Neutrophil (primary cell): Measurements from ENCODE around the gene XPNPEP2.

ENCODE experiments used
- H3K27ac ChIP-seq: fragments of 200-600 bp; sonication (generic); 2 replicates; pipeline ENCODE4 v1.5.1; 2016; ENCODE audit warnings: mild to moderate bottlenecking, moderate library complexity
- H3K27me3 ChIP-seq: fragments of 200-600 bp; sonication (generic); 2 replicates; pipeline ENCODE4 v1.6.0; 2016; ENCODE audit warnings: mild to moderate bottlenecking
- H3K36me3 ChIP-seq: fragments of 200-600 bp; sonication (generic); 2 replicates; pipeline ENCODE4 v1.5.1; 2017
- H3K4me1 ChIP-seq, 2 experiments: fragments of 200-600 bp in 1 of 2; sonication (generic) in 1 of 2; 1 replicate in 1 of 2; 2 replicates in 1 of 2; pipeline versions ENCODE4 v1.5.1 to v1.6.1; 2013 to 2016; ENCODE audit warnings: low read depth in 1 of 2, low read length in 1 of 2, mild to moderate bottlenecking in 1 of 2, moderate library complexity in 1 of 2; ENCODE audit not compliant: control insufficient read depth in 1 of 2, insufficient read depth in 1 of 2
- H3K4me3 ChIP-seq, 2 experiments: fragments of 200-600 bp in 1 of 2; sonication (generic) in 1 of 2; 1 replicate in 1 of 2; 2 replicates in 1 of 2; pipeline ENCODE4 v1.5.1; 2013 to 2016; ENCODE audit warnings: low read depth in 1 of 2, low read length in 1 of 2, mild to moderate bottlenecking in 1 of 2, moderate library complexity in 1 of 2
- H3K9me3 ChIP-seq: fragments of 200-600 bp; sonication (generic); 2 replicates; pipeline ENCODE4 v1.5.1; 2016
- CTCF ChIP-seq: fragments of 200-600 bp; sonication (generic); IDR thresholded peaks from 2 replicates; pipeline ENCODE4 v1.5.1; 2016; ENCODE audit warnings: antibody characterized with exemption

The XPNPEP2 gene

GRCh38 chrX:129743821-129744220, 5.0 kb downstream of the XPNPEP2 start:
- Histone ChIP-seq H3K9me3 (no peaks in the 10 kb centered on the region), H3K36me3 (no peaks in the 10 kb centered on the region), H3K4me3 (no peak overlapping the region), H3K27ac (no peak overlapping the region), H3K27me3 (no peaks in the 10 kb centered on the region), H3K4me1 (peaks cover 34 to 38% of the 10 kb centered on the region in 2 experiments)
- no peak for TF ChIP-seq CTCF

- H3K4me1 ChIP-seq, result peaks cover 45% of the 10 kb centered on the region in 2 experiments
Observed at GRCh38 chrX:129744861-129745321, 6.1 kb downstream of the XPNPEP2 start.

GRCh38 chrX:129746557-129747470, 8.0 kb downstream of the XPNPEP2 start:
- H3K4me3 ChIP-seq, result no peak overlapping the region
- H3K9me3 ChIP-seq, result no peaks in the 10 kb centered on the region
- H3K27ac ChIP-seq, result no peak overlapping the region
- H3K27me3 ChIP-seq, result no peaks in the 10 kb centered on the region
- no peak for TF ChIP-seq CTCF
- H3K4me1 ChIP-seq, result peaks cover 48 to 49% of the 10 kb centered on the region in 2 experiments
- H3K36me3 ChIP-seq, result no peaks in the 10 kb centered on the region

More at GRCh38 chrX:129744861-129745321, 6.1 kb downstream of the XPNPEP2 start:
- Histone ChIP-seq H3K9me3 (no peaks in the 10 kb centered on the region), H3K27ac (no peak overlapping the region), H3K36me3 (no peaks in the 10 kb centered on the region), H3K4me3 (no peak overlapping the region), H3K27me3 (no peaks in the 10 kb centered on the region)
- no peak for TF ChIP-seq CTCF

GRCh38 chrX:129747533-129747932, 8.8 kb downstream of the XPNPEP2 start:
- H3K27me3 ChIP-seq, result no peaks in the 10 kb centered on the region
- no peak overlapping the region for H3K4me3 ChIP-seq
- no peaks in the 10 kb centered on the region for H3K9me3 ChIP-seq
- H3K4me1 ChIP-seq, result peaks cover 49 to 54% of the 10 kb centered on the region in 2 experiments
- no peaks in the 10 kb centered on the region for H3K36me3 ChIP-seq
- H3K27ac ChIP-seq, result peak overlapping the region; percentile 71
- no peak for TF ChIP-seq CTCF

- TF ChIP-seq CTCF, result no peak
- Histone ChIP-seq H3K4me1 (peaks cover 43 to 51% of the 10 kb centered on the region in 2 experiments), H3K9me3 (no peaks in the 10 kb centered on the region), H3K27ac (peak overlapping the region; percentile 71), H3K4me3 (peak overlapping the region in 1 of 2 experiments; percentile 24), H3K36me3 (no peaks in the 10 kb centered on the region), H3K27me3 (no peaks in the 10 kb centered on the region)
Observed at GRCh38 chrX:129748305-129748704, 9.5 kb downstream of the XPNPEP2 start.
